GM12801 (cell line): ENCODE results near the gene DFFB.

ENCODE experiments used
- CTCF ChIP-seq: IDR thresholded peaks from one replicate; pipeline ENCODE4 v1.5.1; 2011; ENCODE audit warnings: control low read depth; ENCODE audit not compliant: insufficient read length; ENCODE audit errors: extremely low read depth

The DFFB gene

GRCh38 chr1:3850857-3851256, 6.4 kb upstream of the DFFB start:
- no peak for TF ChIP-seq CTCF

GRCh38 chr1:3851292-3851691, 6.0 kb upstream of the DFFB start:
- no peak for TF ChIP-seq CTCF

GRCh38 chr1:3852091-3852490, 5.2 kb upstream of the DFFB start:
- TF ChIP-seq CTCF, result no peak

- no peak for TF ChIP-seq CTCF
Measured at GRCh38 chr1:3852711-3853485, 4.4 kb upstream of the DFFB start.

- TF ChIP-seq CTCF, result no peak
Measured at GRCh38 chr1:3857791-3858129, 484 bp downstream of the DFFB start.

- TF ChIP-seq CTCF, result no peak
Measured at GRCh38 chr1:3858231-3858981, 1.1 kb downstream of the DFFB start.

- no peak for TF ChIP-seq CTCF
Measured at GRCh38 chr1:3863231-3863935, 6.1 kb downstream of the DFFB start.
